ENCODE data around the gene RUNDC3A.

The RUNDC3A gene

DNA sequence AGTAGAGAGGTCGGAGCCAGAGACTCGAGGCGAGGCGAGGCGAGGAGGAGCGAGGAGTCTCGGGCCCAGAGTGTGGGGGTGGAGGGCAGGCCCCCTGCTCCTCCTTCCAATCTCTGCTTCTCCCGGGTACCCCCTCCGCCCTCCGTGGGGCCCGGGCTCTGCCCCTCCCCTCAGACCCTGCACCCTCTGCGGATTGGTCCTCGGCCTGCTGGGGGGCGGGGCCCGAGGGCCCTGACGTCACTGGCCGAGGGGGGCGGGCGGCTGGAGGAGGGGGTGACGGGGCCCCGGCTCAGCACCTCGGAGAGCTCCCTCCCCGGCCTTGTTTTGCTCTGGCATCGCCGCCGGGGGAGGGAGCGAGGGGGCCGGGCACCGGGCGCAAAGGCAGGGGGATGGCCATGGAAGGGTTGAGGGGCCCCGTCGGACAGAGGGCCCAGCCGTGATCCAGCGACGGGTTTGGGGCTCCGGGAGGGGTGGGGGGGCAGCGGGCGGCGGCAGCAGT lies at the start of gene RUNDC3A:
RUNDC3A (plus strand) TSS at position 282 of the 499 bp plus-strand sequence. CDS start 232 bp downstream, outside the sequence.
- peak; percentile 87 for DNase-seq

DNA sequence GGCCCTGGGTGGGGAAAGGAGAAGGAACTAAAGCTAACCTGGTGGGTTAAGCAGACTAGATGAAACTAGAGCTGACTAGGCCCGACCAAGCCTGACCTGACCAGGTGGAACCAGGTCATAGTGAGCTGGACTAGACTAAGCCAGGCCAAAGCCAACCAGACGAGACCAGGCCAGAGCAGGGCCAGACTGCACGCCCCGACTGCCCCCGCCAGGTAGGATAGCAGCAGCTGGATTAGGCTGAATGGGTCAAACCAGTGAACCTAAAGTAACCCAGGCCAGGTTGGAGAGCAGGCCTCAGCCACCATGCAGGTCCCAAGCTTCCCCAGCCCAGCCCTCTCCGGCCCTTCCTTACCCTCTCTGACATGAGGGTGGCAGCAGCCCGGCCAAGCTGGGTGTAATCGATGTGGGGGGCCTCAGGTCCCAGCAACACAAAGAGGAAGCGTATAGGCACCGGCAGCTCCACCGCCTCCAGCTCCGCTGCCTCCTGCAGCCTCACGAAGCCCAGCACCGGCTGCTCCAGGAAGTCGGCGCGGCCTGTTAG lies 49.5 kb upstream of the RUNDC3A start:
- no peak for DNase-seq

DNA sequence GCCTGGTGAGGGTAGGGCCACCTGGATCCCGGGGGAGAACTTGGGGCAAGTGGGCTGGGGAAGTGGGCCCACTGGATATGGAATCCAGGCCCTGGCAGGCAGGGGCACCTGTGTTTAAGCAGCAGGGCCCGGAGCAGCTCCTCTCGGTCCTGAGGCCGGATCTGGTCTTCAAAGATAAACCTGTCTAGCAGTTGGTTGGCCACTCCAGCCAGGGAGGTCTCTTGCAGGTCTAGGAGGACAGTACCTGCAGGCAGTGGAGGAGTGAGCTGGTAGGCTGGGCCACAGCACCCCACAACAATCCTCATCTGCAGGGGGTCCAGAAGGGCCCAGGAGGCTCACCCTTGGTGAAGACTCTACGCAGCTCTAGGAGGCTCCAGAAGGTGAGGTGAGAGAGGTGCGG lies 48.1 kb upstream of the RUNDC3A start:
- no peak for DNase-seq

DNA sequence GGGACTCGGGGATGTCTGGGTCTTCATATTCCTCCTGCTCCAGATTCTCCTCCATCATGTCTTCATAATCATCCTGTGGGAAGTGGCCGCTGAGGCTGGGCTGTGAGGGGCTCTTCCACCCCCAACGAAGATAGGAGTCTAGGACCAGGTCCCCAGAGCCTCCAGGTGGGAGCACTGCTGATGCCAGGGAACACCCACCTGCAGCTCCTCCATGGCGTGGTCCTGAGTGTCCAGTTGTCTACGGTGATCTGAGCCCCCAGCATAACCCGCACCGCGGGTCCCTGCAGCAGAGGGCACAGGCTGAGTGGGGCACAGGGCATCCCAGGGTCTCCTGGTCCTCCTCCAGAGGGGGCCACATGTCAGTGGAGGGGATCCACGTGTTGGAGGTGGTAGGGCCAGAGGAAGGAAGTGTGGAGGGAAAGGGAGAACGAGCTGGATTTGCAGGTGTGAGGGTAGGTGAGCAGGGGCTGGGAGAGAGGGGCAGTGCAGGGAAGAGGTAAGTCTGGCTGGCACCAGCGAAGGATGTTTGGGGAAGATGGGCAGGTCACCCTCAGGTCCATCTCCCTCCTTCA lies 45.7 kb upstream of the RUNDC3A start:
- DNase-seq = no peak

DNA sequence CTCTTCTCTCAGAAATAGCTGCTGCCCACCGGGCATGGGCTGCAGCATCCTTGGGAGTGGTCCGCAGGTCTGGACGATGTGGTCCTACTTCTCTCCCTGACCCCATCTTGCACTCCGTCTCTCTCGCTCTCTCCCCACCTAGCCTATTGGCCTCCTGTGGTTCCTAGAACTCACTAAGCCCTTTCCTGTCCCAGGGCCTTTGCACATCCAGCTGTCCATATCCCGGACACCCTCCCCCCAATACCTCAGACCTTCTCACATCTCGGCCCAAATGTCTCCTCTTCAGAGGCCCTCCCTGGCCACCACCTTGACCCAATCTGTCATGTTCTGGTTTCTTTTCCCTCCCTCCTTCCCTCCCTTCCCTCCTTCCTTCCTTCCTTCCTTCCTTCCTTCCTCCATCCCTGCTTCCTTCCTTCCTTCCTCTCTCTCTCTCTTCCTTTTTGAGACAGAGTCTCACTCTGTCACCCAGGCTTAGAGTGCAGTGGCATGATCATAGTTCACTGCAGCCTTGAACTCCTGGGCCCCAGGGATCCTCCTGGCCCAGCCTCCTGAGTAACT lies 45.0 kb upstream of the RUNDC3A start:
- no peak for DNase-seq

DNA sequence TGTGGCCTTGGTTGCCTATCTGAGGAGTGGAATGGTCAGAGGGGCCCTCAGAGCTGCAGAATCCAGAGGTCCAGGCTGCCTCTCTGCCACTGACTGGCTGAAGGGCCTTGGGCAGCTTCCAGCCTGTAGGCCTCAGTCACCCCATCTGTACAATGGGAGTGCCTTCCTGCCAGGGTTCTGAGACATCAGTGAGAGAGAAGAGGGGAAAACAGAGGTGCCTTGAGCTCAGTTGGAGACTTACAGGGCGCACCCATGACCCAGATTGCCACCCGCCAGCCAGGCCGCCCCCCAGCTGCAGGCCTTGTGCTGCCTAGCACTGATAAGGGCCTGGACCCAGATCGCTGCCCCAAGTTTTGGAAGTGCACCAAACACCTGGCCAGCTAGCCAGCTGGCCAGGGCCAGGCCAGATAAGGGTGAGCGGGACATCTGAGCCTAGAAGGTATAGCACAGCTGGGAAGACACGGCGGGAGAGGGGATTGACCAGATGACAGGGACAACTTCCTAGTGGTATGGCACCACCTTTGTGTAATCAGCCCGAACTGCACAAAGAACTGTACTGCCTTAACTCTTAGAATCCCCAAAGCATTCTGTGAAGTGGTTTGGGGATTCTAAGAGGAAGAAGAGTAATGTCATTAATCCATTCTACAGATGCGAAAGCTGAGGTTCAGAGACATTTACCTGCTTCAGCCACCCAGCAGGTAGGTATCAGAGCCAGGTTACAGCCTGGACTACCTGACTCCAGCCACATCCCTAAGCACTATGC lies 41.8 kb upstream of the RUNDC3A start:
- DNase-seq = no peak

DNA sequence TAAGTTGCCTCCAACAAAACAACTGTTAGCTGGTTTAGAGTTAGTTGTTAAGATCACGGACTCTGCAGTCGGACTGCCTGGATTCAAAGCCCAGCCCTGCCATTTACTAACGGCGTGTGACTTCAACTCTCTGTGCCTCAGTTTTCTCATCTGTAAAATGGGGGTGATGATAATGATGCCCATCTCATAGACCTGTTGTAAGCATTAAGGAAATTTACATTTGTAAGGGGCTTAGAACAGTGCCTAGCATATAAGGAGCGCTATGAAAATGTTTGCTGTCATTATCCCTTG lies 41.3 kb upstream of the RUNDC3A start:
- no peak for DNase-seq

DNA sequence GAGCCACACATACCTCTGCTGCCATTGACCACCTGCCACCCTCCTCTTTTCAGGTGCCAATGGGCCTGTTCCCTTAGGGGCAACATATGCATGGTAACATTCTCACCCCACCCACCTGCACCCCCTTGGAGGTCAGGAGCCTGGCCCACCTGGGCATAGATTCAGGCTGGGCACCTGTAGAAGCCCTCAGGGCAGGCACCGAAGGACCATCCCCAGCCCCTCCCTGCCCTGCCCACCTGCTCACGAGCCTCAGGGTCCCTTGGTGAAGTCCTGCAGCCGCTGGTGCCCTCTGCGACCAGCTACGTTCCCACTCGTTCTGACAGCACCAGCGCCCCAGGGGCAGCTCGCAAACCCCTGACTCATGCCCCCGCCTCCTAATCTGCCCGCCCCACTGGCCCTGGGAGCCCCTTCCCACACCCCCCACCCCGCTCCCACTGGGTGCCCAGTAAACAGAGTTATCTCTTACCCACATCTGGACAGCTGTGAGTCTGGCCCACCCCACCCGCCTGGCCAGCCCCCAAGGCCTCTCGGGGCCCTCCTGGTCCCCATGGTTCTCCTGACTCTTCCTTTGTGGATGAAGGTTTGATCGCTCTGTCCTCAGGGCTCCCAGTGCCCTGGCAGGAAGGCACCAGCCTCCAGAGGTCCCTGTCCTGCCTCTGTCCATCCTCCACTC lies 40.4 kb upstream of the RUNDC3A start, which contains the start of gene SLC4A1:
SLC4A1 (minus strand) TSS at position 318 of the 673 bp plus-strand sequence. CDS start 5,269 bp downstream, outside the sequence.
- no peak for DNase-seq

DNA sequence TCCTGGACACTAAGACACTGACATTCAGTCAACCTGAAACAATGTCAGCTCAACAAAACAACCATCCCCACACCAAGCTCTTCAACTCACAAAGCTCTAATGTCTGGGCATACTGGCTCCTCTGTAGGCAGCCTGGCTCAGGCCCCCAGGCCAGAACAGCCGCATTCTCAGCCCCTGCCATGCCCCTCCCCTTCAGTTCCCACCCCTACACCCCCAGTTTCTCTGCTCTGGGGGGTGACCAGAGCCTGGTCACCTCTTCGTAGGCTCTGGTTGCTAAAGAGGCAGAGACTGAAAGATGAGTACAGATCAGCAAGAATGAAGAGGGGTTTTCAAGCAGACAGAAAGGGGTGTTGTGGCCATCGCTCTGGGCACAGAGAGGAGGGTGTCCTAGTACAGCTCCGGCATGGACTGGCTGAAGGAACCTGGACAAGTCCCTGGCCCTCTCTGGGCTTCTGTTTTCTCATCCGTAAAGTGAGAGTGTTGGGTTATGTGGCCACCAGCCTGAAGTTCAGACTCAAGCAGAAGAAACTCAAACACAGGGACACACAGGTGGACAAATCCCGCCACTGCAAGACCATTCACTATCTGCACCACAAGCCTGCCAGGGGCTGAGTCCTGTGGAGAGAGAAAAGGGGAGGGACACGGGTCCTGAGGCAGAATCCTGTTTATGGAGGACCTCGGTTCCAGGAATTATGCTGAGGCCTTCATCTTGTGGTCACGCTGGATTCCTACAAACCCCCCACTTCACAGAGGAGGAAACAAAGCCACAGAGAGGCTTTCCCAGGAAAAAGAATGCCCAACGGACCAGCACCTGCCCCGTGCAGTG lies 39.5 kb upstream of the RUNDC3A start:
- no peak for DNase-seq

DNA sequence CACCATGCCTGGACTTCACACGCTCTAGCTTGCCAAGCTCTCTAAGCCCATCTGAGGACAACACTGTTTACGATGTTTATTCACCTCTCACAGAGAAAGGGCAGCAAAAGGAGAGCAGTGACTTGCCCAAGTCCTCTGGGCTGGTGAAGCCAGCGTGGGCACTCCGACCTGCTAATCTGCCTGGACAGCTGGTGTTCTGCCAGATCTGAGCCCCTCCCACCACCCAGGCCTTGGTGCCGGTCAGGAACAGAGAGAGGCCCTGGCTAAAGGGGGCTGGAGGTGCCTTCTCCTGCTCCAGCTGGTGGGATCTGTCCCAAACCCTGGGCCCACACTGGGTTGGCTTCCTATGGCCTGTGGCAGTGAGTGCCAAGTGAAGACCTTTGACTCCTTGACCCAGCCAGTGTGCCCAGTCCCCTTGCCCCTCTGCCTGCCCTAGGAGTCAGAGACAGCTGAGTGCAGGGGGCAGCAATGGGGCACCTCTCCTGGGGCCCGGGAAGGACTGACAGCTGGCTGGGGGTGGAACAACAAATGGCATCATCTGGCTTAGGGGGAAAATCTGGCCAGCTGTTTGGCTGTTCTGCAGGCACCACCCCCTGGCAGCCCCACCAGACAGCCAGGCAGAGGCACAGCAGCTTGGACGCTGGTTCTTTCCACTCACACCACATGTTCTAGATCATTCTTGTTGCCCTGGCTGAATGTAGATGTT lies 38.7 kb upstream of the RUNDC3A start:
- no peak for DNase-seq

DNA sequence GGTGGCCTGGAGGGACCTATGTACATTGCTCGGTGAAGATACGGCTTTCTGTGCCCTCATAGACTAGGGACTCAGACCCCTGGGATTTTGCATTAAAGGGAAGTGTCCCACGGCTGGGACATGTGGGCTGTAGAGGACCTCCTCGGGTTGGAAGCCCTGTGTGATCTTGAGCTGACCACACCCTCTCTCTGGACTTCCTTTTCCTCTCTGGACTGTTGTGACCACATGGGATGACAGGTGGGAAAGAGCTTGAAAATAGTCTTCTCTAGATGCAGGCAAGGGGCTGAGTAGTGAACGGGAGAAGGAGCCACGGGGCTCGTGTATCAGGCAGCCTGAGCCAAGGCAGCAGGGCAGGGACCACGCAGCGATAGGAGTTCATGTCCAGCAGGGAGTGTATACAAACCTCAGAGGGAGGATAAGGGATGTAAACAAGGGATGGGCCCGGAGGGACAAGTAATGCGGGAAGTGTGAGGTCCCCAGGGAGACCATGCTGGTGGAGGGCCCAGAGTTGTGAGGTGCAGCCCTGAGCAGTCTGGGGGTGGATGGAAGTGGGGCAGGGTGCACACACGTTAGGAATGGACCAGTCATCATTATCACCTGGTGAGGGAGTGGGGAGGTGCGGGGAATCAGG lies 36.0 kb upstream of the RUNDC3A start:
- DNase-seq = no peak

DNA sequence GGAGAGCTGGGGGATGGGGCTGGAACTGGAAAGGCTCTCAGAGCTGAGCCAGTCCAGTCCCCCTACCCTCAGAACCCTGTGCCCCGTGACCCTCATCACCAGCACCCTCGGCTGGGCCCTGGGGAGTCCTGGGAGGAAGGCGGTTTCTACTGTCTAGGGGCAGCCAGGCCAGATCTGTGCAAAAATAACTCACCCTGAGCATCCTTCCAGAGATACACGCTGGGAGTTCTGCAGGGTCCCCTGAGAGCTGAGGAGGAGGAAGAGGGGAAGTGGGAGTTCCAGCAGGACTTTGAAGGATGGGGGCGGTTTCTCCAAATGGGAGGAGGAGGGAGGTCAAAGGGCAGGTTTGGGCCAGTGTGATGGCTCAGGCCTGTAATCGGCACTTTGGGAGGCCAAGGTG lies 35.4 kb upstream of the RUNDC3A start:
- no peak for DNase-seq

DNA sequence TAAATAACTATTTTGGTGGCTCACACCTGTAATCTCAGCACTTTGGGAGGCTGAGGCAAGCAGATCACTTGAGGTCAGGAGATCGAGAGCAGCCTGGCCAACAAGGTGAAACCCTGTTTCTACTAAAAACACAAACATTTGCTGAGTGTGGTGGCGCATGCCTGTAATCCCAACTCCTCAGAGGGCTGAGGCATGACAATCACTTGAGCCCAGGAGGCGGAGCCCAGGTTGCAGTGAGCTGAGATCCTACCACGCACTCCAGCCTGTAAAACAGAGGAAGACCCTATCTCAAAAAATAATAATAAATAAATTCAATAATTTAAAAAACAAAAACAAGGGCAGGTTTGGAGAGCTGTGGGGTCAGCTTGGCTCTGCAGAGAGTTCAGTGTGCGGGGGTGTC lies 34.8 kb upstream of the RUNDC3A start:
- DNase-seq = no peak

DNA sequence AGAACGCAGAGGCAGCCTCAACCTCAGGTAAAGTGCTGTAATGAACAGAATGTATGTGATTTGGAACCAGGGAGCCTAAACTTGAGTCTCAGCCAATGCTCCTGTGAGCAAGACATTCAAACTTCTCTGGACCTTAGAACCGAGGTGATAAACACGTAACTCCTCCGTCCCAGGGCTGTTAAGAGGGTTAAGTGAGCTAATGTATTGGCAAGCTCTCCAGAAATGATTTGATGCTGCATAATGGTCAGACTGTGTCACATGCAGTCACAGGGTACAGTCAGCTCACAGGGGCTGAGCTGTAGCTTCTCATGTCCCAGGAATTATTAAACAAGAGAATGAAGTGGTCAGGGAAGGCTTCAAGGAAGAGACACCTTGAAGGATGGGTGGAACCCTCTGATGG lies 30.4 kb upstream of the RUNDC3A start:
- DNase-seq = no peak

DNA sequence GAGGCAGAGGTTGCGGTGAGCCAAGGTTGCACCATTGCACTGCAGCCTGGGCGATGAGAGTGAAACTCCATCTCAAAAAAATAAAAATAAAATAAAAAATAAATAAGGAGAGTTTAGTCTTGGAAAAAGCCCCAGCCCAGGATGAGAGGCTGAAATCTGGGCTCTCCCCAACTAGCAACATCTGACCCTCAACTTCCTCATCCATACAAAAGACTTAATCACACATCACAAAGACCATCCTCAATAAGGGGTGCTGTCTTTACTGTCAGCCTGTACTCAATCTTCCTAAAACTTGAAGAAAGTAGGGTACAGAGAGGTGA lies 29.1 kb upstream of the RUNDC3A start:
- no peak for DNase-seq

DNA sequence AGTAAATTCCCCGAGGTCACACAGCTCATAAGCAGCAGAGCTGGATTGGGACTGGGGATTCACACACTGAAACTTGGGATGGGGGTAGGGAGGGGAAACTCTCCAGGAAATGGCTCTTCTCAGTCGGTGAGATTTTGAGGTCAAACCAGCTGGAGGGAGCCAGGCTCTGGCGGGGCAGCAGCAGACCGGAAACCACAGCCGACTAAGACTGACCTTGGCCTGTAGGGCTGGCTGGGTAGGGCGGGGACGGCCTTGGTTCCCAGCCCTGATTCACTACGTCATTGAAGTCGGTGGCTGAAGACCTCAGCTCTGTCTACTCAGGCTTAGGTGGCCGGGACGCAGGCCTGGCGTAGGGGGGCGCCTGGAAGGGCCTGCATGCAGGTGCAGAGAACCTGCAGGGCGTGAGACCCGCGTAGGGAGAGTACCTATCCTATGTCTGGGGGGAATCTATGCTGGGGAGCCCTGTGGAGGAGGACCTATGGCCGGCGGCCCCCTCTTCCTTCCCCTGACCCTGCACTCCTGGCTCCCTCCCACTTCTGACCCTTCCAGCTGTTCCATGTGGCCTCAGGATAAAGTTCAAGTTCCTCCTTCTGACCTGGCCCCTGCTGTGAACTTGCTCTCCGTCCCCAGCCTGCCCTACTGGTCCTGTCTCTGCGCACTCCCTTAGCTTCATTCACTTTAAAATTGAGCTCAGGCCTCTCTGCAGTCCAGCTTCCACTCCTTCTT lies 28.6 kb upstream of the RUNDC3A start:
- DNase-seq = no peak

DNA sequence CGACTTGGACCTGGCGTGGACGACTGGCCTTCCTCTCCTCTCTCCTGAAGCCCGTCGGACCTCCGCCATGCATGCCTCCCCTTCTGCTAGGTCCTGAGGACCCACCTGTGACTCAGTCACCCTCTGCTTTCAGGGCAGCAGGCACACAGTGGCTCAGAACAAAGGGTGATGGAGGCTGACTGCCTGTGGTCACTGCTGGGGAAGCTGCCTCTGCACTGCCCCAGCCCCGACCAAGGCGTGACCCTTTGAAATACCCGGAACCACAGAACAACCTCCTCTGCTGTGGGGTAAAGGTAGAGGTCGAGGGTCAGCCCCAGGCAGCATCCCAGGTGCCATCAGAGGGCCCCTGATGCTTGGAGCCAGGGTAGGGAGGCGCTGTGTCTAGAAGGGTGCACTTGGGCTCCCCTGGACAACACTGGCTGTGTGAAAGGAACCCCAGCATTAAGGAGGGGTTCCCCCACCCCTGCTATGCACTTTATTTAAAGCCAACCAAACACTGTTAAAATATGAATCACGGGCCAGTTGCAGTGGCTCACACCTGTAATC lies 27.9 kb upstream of the RUNDC3A start:
- DNase-seq = no peak

DNA sequence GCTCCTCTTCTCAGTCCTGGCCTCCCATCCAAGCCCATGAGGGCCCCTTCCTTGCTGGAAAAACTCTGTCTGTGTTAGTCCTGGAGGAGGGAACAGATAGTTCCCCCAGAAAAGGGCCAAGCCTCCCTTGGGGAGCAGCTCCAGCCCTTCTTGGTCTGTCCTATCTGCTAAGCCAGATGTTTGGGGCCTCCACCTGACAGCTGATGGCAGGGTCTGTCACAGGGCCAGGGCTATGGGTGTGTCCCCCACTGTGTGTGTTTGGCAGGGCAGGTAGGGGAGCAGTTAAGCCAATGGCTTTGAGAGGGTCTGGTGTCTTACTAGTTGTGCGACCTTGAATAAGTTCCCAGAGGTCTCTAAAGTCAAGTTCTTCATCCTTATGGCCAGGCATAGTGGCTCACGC lies 26.8 kb upstream of the RUNDC3A start:
- no peak for DNase-seq

DNA sequence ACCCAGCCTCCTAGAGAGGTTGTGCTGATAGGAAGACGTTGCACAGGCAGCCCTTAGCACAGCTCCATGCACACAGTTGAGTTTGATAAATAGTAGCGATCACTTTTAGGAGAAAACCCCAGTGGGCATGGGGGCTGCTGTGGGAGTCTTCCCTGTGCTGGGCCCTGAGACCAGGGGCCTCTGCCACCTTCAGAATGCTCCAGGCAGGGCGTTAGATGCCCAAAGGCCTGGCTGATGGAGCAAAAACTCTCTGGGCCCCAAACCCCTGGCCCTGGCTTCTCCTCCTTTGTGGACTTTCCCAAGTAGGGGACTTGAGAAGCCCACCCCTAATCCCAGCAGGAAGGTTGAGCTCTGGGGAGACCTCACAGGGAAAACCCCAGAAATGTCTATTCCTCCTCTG lies 26.1 kb upstream of the RUNDC3A start:
- no peak for DNase-seq

DNA sequence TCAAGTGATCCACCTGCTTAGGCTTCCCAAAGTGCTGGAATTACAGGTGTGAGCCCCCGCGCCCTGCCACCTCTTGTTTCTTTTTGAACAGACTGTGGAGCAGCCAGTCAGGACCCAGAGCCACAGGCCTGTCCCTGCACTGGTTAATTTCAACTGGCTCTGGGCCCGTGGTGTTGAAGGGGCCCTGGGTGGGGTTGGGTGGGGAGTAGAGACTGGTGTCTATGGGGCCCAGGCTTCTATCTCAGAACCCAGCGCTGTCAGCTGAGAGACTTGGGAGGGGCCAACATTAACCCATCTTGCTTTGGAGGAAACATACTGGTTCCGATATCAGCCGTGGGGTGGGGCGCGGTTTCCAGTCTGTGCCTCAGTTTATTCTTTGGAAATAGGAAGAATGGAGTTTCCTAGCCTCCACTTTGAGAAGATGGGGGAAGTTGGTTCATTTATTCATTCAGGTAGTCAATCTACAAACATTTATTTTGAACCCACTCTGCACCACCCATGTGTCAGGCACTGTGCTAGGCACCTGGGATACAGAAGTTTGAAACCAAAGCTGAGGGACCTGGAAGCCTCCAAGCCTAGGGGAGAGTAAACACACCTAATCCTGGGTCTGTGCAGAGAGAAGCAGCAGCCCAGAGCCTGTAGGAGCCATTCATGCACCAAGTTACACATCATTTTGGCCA lies 24.9 kb upstream of the RUNDC3A start:
- no peak for DNase-seq
